Neuron (in vitro differentiated cells): ENCODE measurements around the gene PABPN1.

Experiments used
- H2AFZ ChIP-seq: one replicate; pipeline ENCODE4 v1.6.1; 2013; ENCODE audit warnings: low read depth, mild to moderate bottlenecking, inconsistent platforms, low read length, moderate library complexity
- H3K27me3 ChIP-seq: one replicate; pipeline ENCODE4 v1.6.1; 2013; ENCODE audit warnings: low read length; ENCODE audit not compliant: insufficient read depth
- H3K36me3 ChIP-seq: one replicate; pipeline ENCODE4 v1.6.1; 2013; ENCODE audit warnings: low read length; ENCODE audit not compliant: insufficient read depth
- H3K4me1 ChIP-seq: one replicate; pipeline ENCODE4 v1.6.1; 2013; ENCODE audit warnings: low read length; ENCODE audit not compliant: insufficient read depth
- H3K4me3 ChIP-seq: 2 replicates; pipeline ENCODE4 v1.5.1; 2013; ENCODE audit warnings: mild to moderate bottlenecking, low read length, moderate library complexity
- H3K9me3 ChIP-seq: one replicate; pipeline ENCODE4 v1.6.1; 2013; ENCODE audit warnings: low read length

PABPN1 gene

GRCh38 chr14:23361320-23361719 lies 40.1 kb downstream of the PABPN1 start:
- Histone ChIP-seq H3K9me3 (no peaks in the 10 kb centered on the region), H3K4me1 (peaks cover 21% of the 10 kb centered on the region), H3K27me3 (no peaks in the 10 kb centered on the region), H3K4me3 (no peak overlapping the region), H2AFZ (no peak overlapping the region), H3K36me3 (peaks cover 59% of the 10 kb centered on the region)

GRCh38 chr14:23361763-23362162 lies 40.5 kb downstream of the PABPN1 start:
- no peak overlapping the region for H2AFZ ChIP-seq
- no peaks in the 10 kb centered on the region for H3K9me3 ChIP-seq
- peaks cover 23% of the 10 kb centered on the region for H3K4me1 ChIP-seq
- H3K27me3 ChIP-seq, result no peaks in the 10 kb centered on the region
- H3K36me3 ChIP-seq, result peaks cover 54% of the 10 kb centered on the region
- H3K4me3 ChIP-seq, result no peak overlapping the region

GRCh38 chr14:23362200-23362599 lies 40.9 kb downstream of the PABPN1 start:
- H3K36me3 ChIP-seq, result peaks cover 50% of the 10 kb centered on the region
- H3K4me3 ChIP-seq, result no peak overlapping the region
- H2AFZ ChIP-seq, result no peak overlapping the region
- H3K4me1 ChIP-seq, result peaks cover 26% of the 10 kb centered on the region
- H3K27me3 ChIP-seq, result no peaks in the 10 kb centered on the region
- no peaks in the 10 kb centered on the region for H3K9me3 ChIP-seq

GRCh38 chr14:23364164-23365035 lies 43.1 kb downstream of the PABPN1 start:
- peaks cover 29% of the 10 kb centered on the region for H3K36me3 ChIP-seq
- H2AFZ ChIP-seq, result no peak overlapping the region
- peaks cover 9% of the 10 kb centered on the region for H3K27me3 ChIP-seq
- no peaks in the 10 kb centered on the region for H3K9me3 ChIP-seq
- H3K4me3 ChIP-seq, result peak overlapping the region; percentile 64
- peaks cover 26% of the 10 kb centered on the region for H3K4me1 ChIP-seq

GRCh38 chr14:23365036-23365731 lies 43.9 kb downstream of the PABPN1 start, which contains the start of gene EFS:
TSS of gene EFS (minus strand) at chr14:23365172. CDS start at chr14:23365025, 147 bp downstream.
- Histone ChIP-seq H3K36me3 (peaks cover 23% of the 10 kb centered on the region), H3K9me3 (no peaks in the 10 kb centered on the region), H2AFZ (no peak within 1 kb of the TSS), H3K27me3 (peaks cover 12% of the 10 kb centered on the region), H3K4me3 (peak within 1 kb of the TSS; percentile 64), H3K4me1 (peaks cover 26% of the 10 kb centered on the region)

- H2AFZ ChIP-seq, result no peak overlapping the region
- peaks cover 17% of the 10 kb centered on the region for H3K36me3 ChIP-seq
- H3K4me3 ChIP-seq, result peak overlapping the region; percentile 64
- H3K9me3 ChIP-seq, result no peaks in the 10 kb centered on the region
- H3K27me3 ChIP-seq, result peaks cover 18% of the 10 kb centered on the region
- H3K4me1 ChIP-seq, result peaks cover 26% of the 10 kb centered on the region
These were observed 44.6 kb downstream of the PABPN1 start for GRCh38 chr14:23365732-23366425.

- H3K9me3 ChIP-seq, result no peaks in the 10 kb centered on the region
- peaks cover 22% of the 10 kb centered on the region for H3K27me3 ChIP-seq
- H2AFZ ChIP-seq, result peak overlapping the region; percentile 41
- H3K4me3 ChIP-seq, result peak overlapping the region; percentile 64
- peaks cover 26% of the 10 kb centered on the region for H3K4me1 ChIP-seq
- H3K36me3 ChIP-seq, result peaks cover 11% of the 10 kb centered on the region
These were observed 45.2 kb downstream of the PABPN1 start for GRCh38 chr14:23366426-23366921.

GRCh38 chr14:23370221-23370620 lies 49.0 kb downstream of the PABPN1 start:
- H3K9me3 ChIP-seq, result no peaks in the 10 kb centered on the region
- H3K27me3 ChIP-seq, result peaks cover 25% of the 10 kb centered on the region
- H3K36me3 ChIP-seq, result no peaks in the 10 kb centered on the region
- H3K4me3 ChIP-seq, result no peak overlapping the region
- no peak overlapping the region for H2AFZ ChIP-seq
- peaks cover 5% of the 10 kb centered on the region for H3K4me1 ChIP-seq

- no peak overlapping the region for H2AFZ ChIP-seq
- peaks cover 34% of the 10 kb centered on the region for H3K27me3 ChIP-seq
- H3K36me3 ChIP-seq, result no peaks in the 10 kb centered on the region
- no peak overlapping the region for H3K4me3 ChIP-seq
- H3K4me1 ChIP-seq, result peaks cover 2% of the 10 kb centered on the region
- H3K9me3 ChIP-seq, result no peaks in the 10 kb centered on the region
These were observed 50.6 kb downstream of the PABPN1 start for GRCh38 chr14:23371865-23372264.

- no peaks in the 10 kb centered on the region for H3K4me1 ChIP-seq
- no peaks in the 10 kb centered on the region for H3K36me3 ChIP-seq
- no peak within 1 kb of the TSS for H2AFZ ChIP-seq
- no peaks in the 10 kb centered on the region for H3K9me3 ChIP-seq
- H3K27me3 ChIP-seq, result peaks cover 40% of the 10 kb centered on the region
- no peak within 1 kb of the TSS for H3K4me3 ChIP-seq
These were observed 51.3 kb downstream of the PABPN1 start, which contains the start of gene IL25 for GRCh38 chr14:23372509-23372908. TSS of gene IL25 (plus strand) at chr14:23372809.

- Histone ChIP-seq H2AFZ (no peak overlapping the region), H3K4me3 (no peak overlapping the region), H3K9me3 (no peaks in the 10 kb centered on the region), H3K4me1 (no peaks in the 10 kb centered on the region), H3K36me3 (no peaks in the 10 kb centered on the region), H3K27me3 (peaks cover 46% of the 10 kb centered on the region)
These were observed 51.8 kb downstream of the PABPN1 start for GRCh38 chr14:23373041-23373440.
